ENCODE data around the gene STS.
"Not testable (repeated sequence)": the region's sequence is repeated elsewhere in the genome, so short reads cannot be mapped to it uniquely, and the experiment has no call there.

Gene STS

DNA sequence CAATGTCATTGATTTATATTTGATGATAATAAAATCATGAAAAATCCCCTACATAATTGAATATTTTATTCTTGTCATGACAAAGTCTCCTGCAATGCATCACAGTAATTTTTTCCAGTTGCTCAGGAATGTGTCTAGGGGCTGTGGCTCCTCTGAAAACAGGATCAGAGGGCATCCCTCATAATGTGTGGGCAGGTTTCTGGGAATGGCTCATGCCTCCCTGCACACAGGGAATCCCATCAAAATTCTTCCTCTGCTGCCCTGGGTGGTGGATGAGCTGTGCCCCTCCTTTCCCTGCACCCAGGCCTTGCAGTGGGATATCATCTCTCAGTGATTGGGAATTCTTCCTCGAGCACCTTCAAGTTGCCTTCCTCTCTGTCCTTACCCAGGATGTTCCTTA is 20.9 kb downstream of the STS start:
- H3K9me3 ChIP-seq (ENCODE audit: severe bottlenecking): no peaks in the 10 kb centered on the region
- H3K27ac ChIP-seq: no peak overlapping the region
- DNase-seq: no peak
- H3K27me3 ChIP-seq (ENCODE audit: insufficient read depth, low read depth, severe bottlenecking): no peaks in the 10 kb centered on the region
- TF ChIP-seq, protein P1, sequence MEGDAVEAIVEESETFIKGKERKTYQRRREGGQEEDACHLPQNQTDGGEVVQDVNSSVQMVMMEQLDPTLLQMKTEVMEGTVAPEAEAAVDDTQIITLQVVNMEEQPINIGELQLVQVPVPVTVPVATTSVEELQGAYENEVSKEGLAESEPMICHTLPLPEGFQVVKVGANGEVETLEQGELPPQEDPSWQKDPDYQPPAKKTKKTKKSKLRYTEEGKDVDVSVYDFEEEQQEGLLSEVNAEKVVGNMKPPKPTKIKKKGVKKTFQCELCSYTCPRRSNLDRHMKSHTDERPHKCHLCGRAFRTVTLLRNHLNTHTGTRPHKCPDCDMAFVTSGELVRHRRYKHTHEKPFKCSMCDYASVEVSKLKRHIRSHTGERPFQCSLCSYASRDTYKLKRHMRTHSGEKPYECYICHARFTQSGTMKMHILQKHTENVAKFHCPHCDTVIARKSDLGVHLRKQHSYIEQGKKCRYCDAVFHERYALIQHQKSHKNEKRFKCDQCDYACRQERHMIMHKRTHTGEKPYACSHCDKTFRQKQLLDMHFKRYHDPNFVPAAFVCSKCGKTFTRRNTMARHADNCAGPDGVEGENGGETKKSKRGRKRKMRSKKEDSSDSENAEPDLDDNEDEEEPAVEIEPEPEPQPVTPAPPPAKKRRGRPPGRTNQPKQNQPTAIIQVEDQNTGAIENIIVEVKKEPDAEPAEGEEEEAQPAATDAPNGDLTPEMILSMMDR (IDR thresholded peaks at IDR 0.05; ENCODE audit: low read depth, low read length): no peak
- no peaks in the 10 kb centered on the region for H3K36me3 ChIP-seq
- no peak overlapping the region for H3K4me3 ChIP-seq (ENCODE audit: low read depth, low read length)

DNA sequence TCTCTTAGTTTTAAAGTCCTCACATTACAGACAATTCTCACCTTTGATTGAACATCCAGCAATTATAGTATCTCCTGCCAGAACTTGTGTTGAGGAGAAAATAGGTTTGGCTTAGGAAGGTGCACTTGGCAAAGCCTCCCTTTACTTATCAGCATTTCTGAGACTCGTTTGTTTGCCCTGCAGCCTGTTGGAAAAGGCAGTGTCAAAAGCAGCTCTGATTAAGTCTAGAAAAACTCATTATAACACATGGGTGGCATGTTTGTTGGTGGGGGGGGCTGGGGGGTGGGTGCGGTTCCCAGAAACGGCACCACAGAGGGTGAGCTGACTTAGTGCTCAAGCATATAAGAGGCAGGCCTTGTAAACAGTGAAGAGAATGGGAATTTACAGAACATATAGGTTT is 22.1 kb downstream of the STS start:
- no peaks in the 10 kb centered on the region for H3K9me3 ChIP-seq (ENCODE audit: severe bottlenecking)
- no peak overlapping the region for H3K27ac ChIP-seq
- H3K36me3 ChIP-seq: no peaks in the 10 kb centered on the region
- DNase-seq: no peak
- H3K4me3 ChIP-seq (ENCODE audit: low read depth, low read length): no peak overlapping the region
- TF ChIP-seq, protein P1 (IDR thresholded peaks at IDR 0.05; ENCODE audit: low read depth, low read length): no peak
- H3K27me3 ChIP-seq (ENCODE audit: insufficient read depth, low read depth, severe bottlenecking): no peaks in the 10 kb centered on the region

DNA sequence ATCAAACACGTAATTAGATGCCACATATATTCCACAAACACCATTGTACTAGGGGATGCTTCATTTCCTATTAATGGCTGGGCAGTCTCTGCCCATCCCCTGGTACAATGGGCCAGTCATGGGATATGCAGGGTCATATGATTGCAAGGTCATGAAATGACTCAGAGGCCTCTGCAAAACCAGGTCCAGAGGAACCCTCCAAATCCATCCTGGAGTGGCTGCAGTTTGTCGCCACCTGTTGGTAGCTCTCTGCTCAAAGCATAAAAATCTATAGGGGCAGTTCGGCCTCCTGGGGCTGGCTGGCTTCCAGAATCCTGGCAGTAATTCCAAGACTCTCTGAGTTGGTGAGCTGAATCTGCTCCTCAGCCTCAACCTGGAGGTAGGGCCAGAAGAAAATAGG is 23.4 kb downstream of the STS start:
- Histone ChIP-seq H3K36me3 (no peaks in the 10 kb centered on the region), H3K4me3 (ENCODE audit: low read depth, low read length) (no peak overlapping the region), H3K27me3 (ENCODE audit: insufficient read depth, low read depth, severe bottlenecking) (no peaks in the 10 kb centered on the region), H3K9me3 (ENCODE audit: severe bottlenecking) (no peaks in the 10 kb centered on the region), H3K27ac (no peak overlapping the region)
- TF ChIP-seq, protein P1 (IDR thresholded peaks at IDR 0.05; ENCODE audit: low read depth, low read length): peak; percentile 59
- peak; percentile 20 for DNase-seq

DNA sequence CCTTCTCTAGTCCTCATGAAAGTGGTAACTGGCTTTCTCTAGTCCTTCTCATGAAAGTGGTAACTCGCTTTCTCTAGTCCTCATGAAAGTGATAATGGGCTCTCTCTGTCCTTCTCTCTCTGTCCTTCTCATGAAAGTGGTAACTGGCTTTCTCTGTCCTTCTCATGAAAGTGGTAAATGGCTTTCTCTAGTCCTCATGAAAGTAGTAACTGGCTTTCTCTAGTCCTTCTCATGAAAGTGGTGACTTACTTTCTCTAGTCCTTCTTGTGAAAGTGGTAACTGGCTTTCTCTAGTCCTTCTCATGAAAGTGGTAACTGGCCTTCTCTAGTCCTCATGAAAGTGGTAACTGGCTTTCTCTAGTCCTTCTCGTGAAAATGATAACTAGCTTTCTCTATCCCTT is 31.3 kb downstream of the STS start:
- DNase-seq; H3K36me3 ChIP-seq; H3K4me3 ChIP-seq (ENCODE audit: low read depth, low read length); H3K9me3 ChIP-seq (ENCODE audit: severe bottlenecking); H3K27me3 ChIP-seq (ENCODE audit: insufficient read depth, low read depth, severe bottlenecking); H3K27ac ChIP-seq: not testable (repeated sequence)

DNA sequence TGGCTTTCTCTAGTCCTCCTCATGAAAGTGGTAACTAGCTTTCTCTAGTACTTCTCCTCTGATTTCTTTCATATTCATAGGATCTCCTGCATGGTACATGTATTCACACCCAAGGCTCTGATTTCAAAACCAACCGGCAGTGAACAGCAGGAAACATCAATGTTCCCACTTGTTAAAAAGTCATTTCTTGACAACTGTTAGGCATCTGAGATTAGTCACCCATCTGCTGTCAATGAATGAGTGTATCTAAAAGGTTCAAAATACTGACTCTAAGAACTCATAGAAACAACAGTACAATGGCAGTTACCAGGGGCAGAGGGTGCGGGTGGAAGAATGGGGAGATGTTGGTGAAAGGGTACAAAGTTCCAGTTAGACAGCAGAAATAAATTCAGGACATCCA is 31.9 kb downstream of the STS start:
- Histone ChIP-seq H3K36me3 (no peaks in the 10 kb centered on the region), H3K4me3 (ENCODE audit: low read depth, low read length) (no peak overlapping the region), H3K27me3 (ENCODE audit: insufficient read depth, low read depth, severe bottlenecking) (no peaks in the 10 kb centered on the region), H3K27ac (no peak overlapping the region), H3K9me3 (ENCODE audit: severe bottlenecking) (no peaks in the 10 kb centered on the region)
- TF ChIP-seq, protein P1 (IDR thresholded peaks at IDR 0.05; ENCODE audit: low read depth, low read length): no peak
- no peak for DNase-seq

DNA sequence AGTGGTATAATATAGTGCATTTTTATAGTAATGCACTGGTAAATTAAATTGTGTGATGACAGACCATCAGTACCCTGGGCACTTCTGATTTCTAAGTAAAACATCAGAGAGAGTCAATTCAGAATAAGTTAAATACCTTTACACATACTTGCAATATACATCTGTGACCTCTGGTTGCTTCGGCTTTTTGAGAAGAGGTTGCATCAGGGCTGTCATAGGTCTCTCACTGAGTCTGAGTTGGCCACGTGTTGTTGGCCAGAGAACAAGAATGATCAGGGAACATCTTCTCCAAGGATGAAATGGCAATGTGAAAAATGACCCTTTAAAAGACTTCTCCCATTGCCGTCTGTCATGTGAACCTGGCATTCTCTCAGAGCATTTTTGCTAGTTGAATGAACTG is 37.3 kb downstream of the STS start:
- Histone ChIP-seq H3K4me3 (ENCODE audit: low read depth, low read length) (no peak overlapping the region), H3K27ac (no peak overlapping the region), H3K9me3 (ENCODE audit: severe bottlenecking) (no peaks in the 10 kb centered on the region), H3K36me3 (no peaks in the 10 kb centered on the region), H3K27me3 (ENCODE audit: insufficient read depth, low read depth, severe bottlenecking) (no peaks in the 10 kb centered on the region)
- TF ChIP-seq, protein P1 (IDR thresholded peaks at IDR 0.05; ENCODE audit: low read depth, low read length): no peak
- no peak for DNase-seq

Measured in WERI-Rb-1 (cell line).